ENCODE data around the gene PSMG3.

- TF ChIP-seq SUZ12 (IDR thresholded peaks at IDR 0.05; ENCODE audit: extremely low read depth, insufficient read depth, insufficient read length) (no peak), ZNF274 (IDR thresholded peaks at IDR 0.05; ENCODE audit: low read depth, low read length) (no peak)
These were observed 3.2 kb downstream of the PSMG3 start for GRCh38 chr7:1566687-1567048.

Measured in NT2/D1 (cell line).